Activated T-cell treated with anti-CD3 and anti-CD28 coated beads, Interleukin-2, amount 50 U/mL, for 1 hour (primary cell): ENCODE measurements around the gene IL13RA1.
"Not testable (repeated sequence)": the region's sequence is repeated elsewhere in the genome, so short reads cannot be mapped to it uniquely, and the experiment has no call there.

Experiments
- DNase-seq: peaks from one replicate; pipeline ENCODE4 v3.0.0-alpha.2; 2020

The IL13RA1 gene

DNA sequence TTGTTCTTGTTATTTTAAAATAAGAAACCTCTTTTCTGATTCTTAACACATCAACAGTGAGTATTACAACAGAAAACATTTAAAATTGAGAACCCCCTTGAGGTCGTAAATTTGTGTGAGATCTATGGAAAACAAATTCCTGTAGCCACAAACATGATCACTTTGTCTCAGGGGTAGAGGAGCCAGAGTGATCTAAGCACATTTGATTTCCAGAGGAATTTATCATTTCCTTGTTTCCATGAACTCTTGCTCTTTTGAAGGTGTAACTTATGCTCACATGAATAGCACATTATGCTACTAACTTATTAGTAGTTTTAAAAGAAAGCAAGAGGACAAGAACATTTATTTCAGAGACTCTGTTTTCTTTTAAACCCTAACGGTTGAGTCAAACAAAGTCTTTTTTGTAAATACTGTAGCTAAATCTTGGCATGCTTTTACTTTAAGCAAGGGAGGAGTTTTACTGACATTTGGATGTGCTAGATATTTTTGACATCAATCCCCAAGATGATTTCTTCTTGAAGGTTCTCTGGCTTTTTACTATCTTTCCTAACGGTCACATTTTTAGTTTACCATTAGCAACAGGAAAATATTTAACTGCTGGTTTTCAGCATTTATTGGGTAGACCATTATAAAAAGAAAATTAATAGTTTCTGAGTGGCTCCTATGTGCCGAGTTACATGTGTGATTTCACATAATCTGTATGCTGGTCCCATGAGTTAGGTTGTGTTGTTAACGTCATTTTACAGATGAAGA is 68.3 kb downstream of the IL13RA1 start:
- DNase-seq = no peak

DNA sequence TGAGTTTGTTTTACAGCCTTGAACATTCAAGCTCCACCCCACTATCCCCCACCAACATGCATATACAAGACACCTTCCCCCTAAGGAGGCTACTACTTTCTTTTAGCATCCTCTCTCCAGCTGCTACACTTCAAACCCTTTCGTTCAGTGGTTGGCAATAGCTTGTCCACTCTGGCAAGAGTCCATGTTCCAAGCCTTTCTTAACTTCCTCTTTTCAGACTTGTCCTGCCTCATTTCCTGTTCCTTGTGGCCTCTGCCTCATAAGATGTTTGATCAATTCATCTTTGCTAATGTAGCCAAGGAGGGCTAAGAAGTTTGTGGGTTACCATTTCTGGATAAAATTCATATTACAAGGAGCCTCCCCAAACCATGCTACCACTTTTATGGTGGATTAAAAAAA is 75.5 kb downstream of the IL13RA1 start:
- no peak for DNase-seq

DNA sequence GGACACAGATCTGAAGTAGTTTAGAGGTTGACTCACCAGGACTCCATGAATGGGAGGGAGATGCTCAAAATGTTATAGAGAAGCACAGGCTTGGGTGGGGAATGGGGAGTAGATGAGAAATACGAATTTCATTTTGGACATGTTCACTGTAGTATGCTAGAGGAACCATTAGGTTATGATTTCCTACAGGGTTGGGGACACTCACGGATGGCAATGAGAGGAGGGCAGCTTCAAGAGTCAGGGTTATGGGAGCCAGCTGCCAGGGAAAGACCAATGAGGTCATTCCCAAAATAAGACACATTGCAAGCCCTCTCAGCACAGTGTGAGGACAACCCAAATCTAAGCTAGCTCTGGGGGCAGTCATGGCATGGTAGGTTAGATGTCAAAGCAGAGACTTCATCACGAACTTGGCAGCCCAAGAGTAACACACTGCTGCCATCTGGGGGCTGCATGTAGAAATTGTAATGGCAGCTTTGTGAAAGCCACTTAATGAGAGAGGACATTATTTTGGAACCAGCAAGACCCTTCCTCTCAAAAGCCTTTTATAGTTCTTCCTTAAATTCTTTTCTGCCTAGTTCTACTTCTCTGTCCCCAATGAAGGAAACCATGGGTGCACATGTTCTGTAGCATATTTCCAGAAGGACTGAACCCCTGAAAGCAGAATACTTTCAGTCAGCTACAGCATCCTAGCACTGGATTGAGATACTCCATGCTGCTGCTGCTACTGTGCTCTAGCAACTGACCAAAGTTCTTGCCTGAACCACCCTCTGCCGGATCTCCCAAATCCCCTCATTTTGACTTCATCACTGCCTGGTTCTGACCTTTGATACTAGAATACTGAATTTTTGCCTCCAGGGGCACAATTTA is 80.0 kb downstream of the IL13RA1 start:
- DNase-seq = peak; percentile 35

DNA sequence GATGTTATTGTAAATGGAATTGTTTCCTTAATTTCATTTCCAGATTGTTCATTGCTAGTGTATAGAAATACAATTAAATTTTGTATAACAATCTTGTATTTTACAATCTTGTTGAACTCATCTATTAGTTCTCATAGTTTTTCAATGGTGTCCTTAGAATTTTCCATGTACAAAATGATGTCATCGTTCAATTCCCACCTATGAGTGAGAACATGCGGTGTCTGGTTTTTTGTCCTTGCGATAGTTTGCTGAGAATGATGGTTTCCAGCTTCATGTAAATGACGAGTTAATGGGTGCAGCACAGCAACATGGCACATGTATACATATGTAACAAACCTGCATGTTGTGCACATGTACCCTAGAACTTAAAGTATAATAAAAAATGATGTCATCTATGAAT is 89.9 kb downstream of the IL13RA1 start:
- DNase-seq = not testable (repeated sequence)

DNA sequence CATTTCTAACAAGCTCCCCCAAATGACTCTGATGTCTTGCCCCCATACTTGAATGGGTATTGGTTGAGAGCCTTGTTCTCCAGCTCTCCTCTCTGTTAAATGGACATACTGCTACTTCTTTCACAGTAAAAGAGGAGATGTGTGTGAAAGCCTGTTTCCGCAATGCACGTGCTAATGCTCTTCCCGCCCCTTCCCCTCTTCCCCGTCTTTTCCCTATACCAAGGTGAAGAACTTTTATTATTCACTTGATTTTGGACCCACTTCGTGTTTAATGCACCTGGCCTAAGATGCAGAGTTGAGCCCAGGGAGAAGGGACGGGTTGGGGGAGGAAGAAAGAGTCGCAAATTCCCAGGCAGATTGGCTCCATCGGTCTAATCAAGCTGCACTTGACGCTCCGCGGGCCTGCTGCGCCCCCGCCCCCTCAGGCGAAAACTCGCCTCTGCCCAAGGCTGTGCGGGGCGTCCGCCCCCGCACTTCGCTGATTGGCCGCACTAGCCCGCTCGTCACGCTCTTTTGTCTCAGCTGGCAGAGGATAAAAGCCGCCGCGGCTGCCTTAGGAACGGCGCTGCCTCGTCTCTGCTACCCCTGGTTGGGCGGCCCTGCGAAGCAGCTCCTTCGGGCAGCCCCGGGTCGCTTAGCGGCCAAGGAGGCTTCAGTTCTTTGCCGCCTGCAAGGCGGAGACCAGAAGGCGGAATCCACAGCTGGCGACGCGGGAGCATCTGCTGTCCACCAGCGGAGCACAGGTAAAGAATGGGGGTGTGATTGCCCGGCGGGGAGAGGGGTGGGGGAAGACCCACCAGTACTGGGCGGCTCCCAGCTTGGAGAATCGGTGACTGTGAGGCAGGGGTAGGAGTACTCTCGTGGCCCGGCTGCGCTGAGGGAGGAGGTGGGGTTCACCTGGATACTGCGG is 96.1 kb downstream of the IL13RA1 start, which contains the start of gene ZCCHC12:
Gene ZCCHC12, plus strand, starts transcription at position 562 of the 910 bp plus-strand sequence. CDS start 1,421 bp downstream, outside the sequence.
- DNase-seq = peak; percentile 60

DNA sequence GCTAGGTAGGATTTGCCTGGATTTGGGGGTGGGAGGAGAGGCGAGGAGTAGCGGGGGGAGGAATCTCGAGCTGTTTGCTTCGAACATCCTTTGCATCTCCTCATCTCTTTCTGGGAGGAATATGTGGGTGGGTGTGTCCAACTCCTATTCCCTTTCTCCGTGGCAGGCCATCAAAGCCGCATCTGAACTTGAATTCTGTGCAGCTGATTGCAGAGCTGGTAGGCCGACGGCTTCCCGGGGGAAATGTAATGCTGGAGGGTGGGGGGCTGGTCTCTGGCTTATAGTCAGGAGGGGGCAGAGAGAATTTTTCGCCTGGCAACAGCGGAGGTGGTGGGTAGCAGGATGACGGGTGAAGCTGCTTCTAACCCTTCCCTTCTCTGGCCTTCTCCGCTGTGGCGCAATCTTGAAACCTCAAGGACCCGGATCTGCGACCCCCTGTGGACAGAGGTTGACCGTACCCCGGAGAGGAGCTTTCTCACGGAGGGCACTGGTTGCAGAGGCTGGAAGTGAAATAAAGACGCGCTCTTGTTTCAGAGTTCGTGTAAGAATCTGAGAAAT is 96.8 kb downstream of the IL13RA1 start:
- no peak for DNase-seq

DNA sequence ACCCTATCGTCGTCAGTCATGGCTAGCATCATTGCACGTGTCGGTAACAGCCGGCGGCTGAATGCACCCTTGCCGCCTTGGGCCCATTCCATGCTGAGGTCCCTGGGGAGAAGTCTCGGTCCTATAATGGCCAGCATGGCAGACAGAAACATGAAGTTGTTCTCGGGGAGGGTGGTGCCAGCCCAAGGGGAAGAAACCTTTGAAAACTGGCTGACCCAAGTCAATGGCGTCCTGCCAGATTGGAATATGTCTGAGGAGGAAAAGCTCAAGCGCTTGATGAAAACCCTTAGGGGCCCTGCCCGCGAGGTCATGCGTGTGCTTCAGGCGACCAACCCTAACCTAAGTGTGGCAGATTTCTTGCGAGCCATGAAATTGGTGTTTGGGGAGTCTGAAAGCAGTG is 97.8 kb downstream of the IL13RA1 start:
- no peak for DNase-seq

DNA sequence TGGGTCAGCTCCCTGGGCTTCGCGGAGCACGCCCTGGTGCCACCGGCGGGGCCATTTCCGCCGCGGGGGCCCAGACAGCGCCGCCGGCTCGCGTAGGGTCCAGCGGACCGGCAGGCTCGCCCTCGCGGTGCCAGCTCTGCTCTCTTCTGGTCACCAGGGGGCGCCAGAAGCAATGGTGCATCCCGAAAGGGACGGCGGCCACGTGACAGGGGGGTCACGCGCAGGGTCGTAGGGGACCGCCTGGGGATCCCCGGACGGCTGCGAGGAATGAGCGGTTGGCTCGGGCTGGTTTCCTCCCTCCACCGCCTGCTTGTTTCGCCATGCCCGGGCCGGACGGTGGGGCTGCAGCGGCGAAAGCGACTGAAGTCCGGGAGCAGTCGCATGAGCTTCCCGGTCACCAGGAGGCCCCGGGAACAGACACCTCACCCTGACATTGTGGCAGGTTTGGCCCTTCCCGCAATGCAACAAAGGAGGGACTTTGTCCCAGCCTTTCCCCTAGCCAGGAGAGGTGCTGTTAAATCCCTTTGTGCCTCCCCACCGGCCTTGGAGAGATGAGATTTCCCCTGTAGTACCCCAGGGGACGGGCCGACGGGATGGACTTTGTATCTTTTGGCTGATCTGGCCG is 112.0 kb downstream of the IL13RA1 start:
- peak; percentile 60 for DNase-seq
